Hepatocyte (in vitro differentiated cells): ENCODE measurements around the gene FGR. TPM values are rescaled to one million over a fixed set of nuclear protein-coding genes. Genes with fewer than 3 reads are reported as not detected.

ENCODE experiments used
- DNase-seq: peaks from one replicate; pipeline ENCODE4 v3.0.0-alpha.2; 2016; ENCODE audit warnings: low spot score
- H2AFZ ChIP-seq: fragments of 200-600 bp; sonication (generic); 2 replicates; pipeline ENCODE4 v1.6.0; 2016; ENCODE audit warnings: antibody characterized with exemption, mild to moderate bottlenecking
- H3K27ac ChIP-seq: fragments of 200-600 bp; sonication (generic); 2 replicates; pipeline ENCODE4 v1.5.1; 2016; ENCODE audit warnings: mild to moderate bottlenecking
- H3K27me3 ChIP-seq: fragments of 200-600 bp; sonication (generic); 2 replicates; pipeline ENCODE4 v1.6.1; 2016
- H3K36me3 ChIP-seq: fragments of 200-600 bp; sonication (generic); replicated peaks from 2 replicates; pipeline ENCODE4 v1.5.1; 2016; ENCODE audit warnings: low read depth; ENCODE audit not compliant: insufficient read depth
- H3K4me1 ChIP-seq: fragments of 200-600 bp; sonication (generic); 2 replicates; pipeline ENCODE4 v1.5.1; 2016; ENCODE audit warnings: mild to moderate bottlenecking, moderate library complexity; ENCODE audit not compliant: insufficient read depth
- H3K4me2 ChIP-seq: fragments of 200-600 bp; sonication (generic); 2 replicates; pipeline ENCODE4 v1.6.0; 2016
- H3K4me3 ChIP-seq: fragments of 200-600 bp; sonication (generic); 2 replicates; pipeline ENCODE4 v1.5.1; 2016; ENCODE audit warnings: mild to moderate bottlenecking
- H3K79me2 ChIP-seq: fragments of 200-600 bp; sonication (generic); 2 replicates; pipeline ENCODE4 v1.6.0; 2017; ENCODE audit warnings: mild to moderate bottlenecking
- H3K9me2 ChIP-seq: fragments of 200-600 bp; sonication (generic); replicated peaks from 2 replicates; pipeline ENCODE4 v1.6.0; 2017; ENCODE audit warnings: mild to moderate bottlenecking; ENCODE audit not compliant: insufficient read depth
- H3K9me3 ChIP-seq: fragments of 200-600 bp; sonication (generic); 2 replicates; pipeline ENCODE4 v1.5.1; 2016; ENCODE audit warnings: low read depth, mild to moderate bottlenecking
- H4K20me1 ChIP-seq: fragments of 200-600 bp; sonication (generic); 2 replicates; pipeline ENCODE4 v1.6.0; 2016; ENCODE audit warnings: mild to moderate bottlenecking; ENCODE audit not compliant: insufficient read depth, poor library complexity, severe bottlenecking
- EZH2 ChIP-seq: fragments of 200-600 bp; sonication (generic); IDR thresholded peaks from 2 replicates; pipeline ENCODE4 v1.6.1; 2016; ENCODE audit warnings: antibody characterized with exemption, mild to moderate bottlenecking, borderline replicate concordance
- EZH2phosphoT487 ChIP-seq: fragments of 200-600 bp; sonication (generic); IDR thresholded peaks from one replicate; pipeline ENCODE4 v1.6.1; 2018; ENCODE audit warnings: antibody characterized with exemption, mild to moderate bottlenecking, low read depth, moderate library complexity; ENCODE audit not compliant: unreplicated experiment, severe bottlenecking
- WGBS: methylation state at CpG from one replicate; pipeline ENCODE4 v1.1.6; 2016; ENCODE audit warnings: low lambda C conversion rate; ENCODE audit errors: missing lambda C conversion rate; 5-methylcytosine and 5-hydroxymethylcytosine counted together
- polyA plus RNA-seq: library from polyadenylated mRNA; unstranded; fragments of >200 nt; fragmentation: Nextera tagmentation; extraction: Ambion mirVana; gene quantifications from 2 replicates; pipeline ENCODE4 v1.2.1, GENCODE V29; 2016
- total RNA-seq: library from RNA; depleted of rRNA; stranded (reverse); fragments of >200 nt; gene quantifications from 2 replicates; pipeline ENCODE4 v1.2.3, GENCODE V29; 2014
- TF ChIP-seq, protein P1 (sequence below): fragments of 200-600 bp; sonication (generic); IDR thresholded peaks from 2 replicates; pipeline ENCODE4 v1.5.1; 2016; ENCODE audit warnings: antibody characterized with exemption, mild to moderate bottlenecking; ENCODE audit not compliant: poor library complexity

Gene FGR
- total and polyA plus RNA-seq, 2 experiments from 2014 or later: 0.28 to 0.73 TPM

DNA sequence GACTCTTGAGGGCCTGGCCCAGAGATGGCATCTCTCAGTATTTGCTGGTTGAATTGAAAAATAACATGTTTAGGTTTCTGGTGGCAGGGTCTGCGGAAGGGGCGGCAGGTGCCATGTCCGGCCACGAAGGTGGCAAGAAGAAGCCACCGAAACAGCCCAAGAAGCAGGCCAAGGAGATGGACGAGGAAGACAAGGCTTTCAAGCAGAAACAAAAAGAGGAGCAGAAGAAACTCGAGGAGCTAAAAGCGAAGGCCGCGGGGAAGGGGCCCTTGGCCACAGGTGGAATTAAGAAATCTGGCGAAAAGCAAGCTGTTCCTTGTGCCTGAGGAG, 14.3 kb upstream of the FGR start:
- 95% methylated on average over 11 of the region's 11 CpGs for WGBS
- no peaks in the 10 kb centered on the region for H3K27me3 ChIP-seq
- H3K27ac ChIP-seq: no peak overlapping the region
- no peak overlapping the region for H3K4me3 ChIP-seq
- H3K9me3 ChIP-seq: no peaks in the 10 kb centered on the region
- H2AFZ ChIP-seq: no peak overlapping the region
- H3K9me2 ChIP-seq: no peaks in the 10 kb centered on the region
- H3K36me3 ChIP-seq: no peaks in the 10 kb centered on the region
- H3K79me2 ChIP-seq: no peaks in the 10 kb centered on the region
- H4K20me1 ChIP-seq: no peaks in the 10 kb centered on the region
- TF ChIP-seq, protein P1, sequence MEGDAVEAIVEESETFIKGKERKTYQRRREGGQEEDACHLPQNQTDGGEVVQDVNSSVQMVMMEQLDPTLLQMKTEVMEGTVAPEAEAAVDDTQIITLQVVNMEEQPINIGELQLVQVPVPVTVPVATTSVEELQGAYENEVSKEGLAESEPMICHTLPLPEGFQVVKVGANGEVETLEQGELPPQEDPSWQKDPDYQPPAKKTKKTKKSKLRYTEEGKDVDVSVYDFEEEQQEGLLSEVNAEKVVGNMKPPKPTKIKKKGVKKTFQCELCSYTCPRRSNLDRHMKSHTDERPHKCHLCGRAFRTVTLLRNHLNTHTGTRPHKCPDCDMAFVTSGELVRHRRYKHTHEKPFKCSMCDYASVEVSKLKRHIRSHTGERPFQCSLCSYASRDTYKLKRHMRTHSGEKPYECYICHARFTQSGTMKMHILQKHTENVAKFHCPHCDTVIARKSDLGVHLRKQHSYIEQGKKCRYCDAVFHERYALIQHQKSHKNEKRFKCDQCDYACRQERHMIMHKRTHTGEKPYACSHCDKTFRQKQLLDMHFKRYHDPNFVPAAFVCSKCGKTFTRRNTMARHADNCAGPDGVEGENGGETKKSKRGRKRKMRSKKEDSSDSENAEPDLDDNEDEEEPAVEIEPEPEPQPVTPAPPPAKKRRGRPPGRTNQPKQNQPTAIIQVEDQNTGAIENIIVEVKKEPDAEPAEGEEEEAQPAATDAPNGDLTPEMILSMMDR: no peak
- TF ChIP-seq EZH2phosphoT487: no peak
- TF ChIP-seq EZH2: no peak
- H3K4me2 ChIP-seq: no peak overlapping the region
- no peak for DNase-seq
- peaks cover 9% of the 10 kb centered on the region for H3K4me1 ChIP-seq

DNA sequence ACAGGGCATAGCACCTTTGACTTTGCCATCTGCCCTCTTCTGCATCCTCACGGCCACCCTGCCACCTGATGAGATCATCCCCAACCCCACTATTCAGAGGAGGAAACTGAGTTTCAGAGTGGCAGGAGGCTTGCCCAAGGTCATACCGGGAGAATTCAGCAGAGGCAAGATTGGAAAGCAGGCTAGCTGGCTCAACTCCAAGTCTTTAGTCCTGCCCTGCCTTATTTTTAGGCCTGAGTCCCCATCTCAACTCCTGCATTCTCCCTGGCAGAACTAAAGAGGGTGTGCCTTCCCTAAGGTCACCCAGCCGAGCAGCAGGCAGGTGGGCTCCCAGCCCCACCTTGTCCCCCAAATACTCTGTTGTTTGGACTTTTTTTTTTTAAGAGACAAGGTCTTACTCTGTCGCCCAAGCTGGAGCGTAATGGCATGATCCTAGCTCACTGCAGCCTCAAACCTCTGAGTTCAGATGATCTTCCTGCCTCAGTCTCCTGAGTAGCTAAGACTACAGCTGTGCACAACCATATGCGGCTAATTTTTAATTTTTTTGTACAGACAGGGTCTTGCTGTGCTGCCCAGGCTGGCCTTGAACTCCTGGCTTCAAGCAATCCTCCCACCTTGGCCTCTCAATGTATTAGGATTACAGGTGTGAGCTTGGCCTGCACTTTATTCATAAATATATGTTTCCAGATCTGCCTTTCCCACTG, 13.8 kb upstream of the FGR start:
- WGBS: 92% methylated on average over 6 of the region's 6 CpGs
- peaks cover 9% of the 10 kb centered on the region for H3K4me1 ChIP-seq
- H3K4me3 ChIP-seq: no peak overlapping the region
- no peak for TF ChIP-seq EZH2
- TF ChIP-seq EZH2phosphoT487: no peak
- TF ChIP-seq, protein P1: no peak
- no peak overlapping the region for H3K4me2 ChIP-seq
- no peaks in the 10 kb centered on the region for H3K9me3 ChIP-seq
- no peaks in the 10 kb centered on the region for H3K9me2 ChIP-seq
- H3K27ac ChIP-seq: no peak overlapping the region
- no peaks in the 10 kb centered on the region for H4K20me1 ChIP-seq
- DNase-seq: no peak
- H2AFZ ChIP-seq: no peak overlapping the region
- no peaks in the 10 kb centered on the region for H3K27me3 ChIP-seq
- no peaks in the 10 kb centered on the region for H3K79me2 ChIP-seq
- no peaks in the 10 kb centered on the region for H3K36me3 ChIP-seq

DNA sequence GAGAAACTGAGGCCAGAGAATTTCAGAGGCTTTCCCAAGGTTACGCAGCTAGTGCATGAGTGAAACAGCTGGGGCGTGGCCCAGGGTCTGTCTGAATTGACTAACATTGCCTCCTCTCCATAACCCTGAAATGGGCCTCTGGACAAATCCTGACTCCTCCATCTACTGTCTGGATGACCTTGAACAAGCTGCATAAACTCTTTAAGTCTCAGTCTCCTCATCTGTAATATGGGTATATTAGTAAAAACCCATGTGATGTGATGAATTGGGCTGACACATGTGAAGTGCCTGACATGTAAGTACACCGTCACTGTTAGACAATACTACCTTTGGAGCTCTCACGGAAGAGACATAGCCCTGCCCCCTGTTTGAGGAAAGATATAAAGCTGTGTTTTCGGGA, 12.3 kb upstream of the FGR start:
- no peak overlapping the region for H2AFZ ChIP-seq
- H4K20me1 ChIP-seq: no peaks in the 10 kb centered on the region
- TF ChIP-seq EZH2 (no peak), EZH2phosphoT487 (no peak)
- TF ChIP-seq, protein P1: no peak
- no peak overlapping the region for H3K4me2 ChIP-seq
- DNase-seq: no peak
- H3K9me3 ChIP-seq: no peaks in the 10 kb centered on the region
- H3K4me3 ChIP-seq: no peak overlapping the region
- peaks cover 9% of the 10 kb centered on the region for H3K4me1 ChIP-seq
- no peaks in the 10 kb centered on the region for H3K27me3 ChIP-seq
- no peaks in the 10 kb centered on the region for H3K36me3 ChIP-seq
- H3K79me2 ChIP-seq: no peaks in the 10 kb centered on the region
- H3K9me2 ChIP-seq: no peaks in the 10 kb centered on the region
- WGBS: 95% methylated on average over 5 of the region's 5 CpGs
- H3K27ac ChIP-seq: no peak overlapping the region
